ENCODE measurements around the gene MAP2K5. TPM values are rescaled to one million over a fixed set of nuclear protein-coding genes. Genes with fewer than 3 reads are reported as not detected.

The MAP2K5 gene
- polyA plus RNA-seq, 1 donor, result 16.7 TPM

Other genes with a start within 250 kb of the MAP2K5 start
- gene C15orf61, start 21.6 kb upstream of the MAP2K5 start, polyA plus RNA-seq (ENCODE audit: insufficient read length), result 7.7 TPM

All from forelimb muscle (tissue), 1 donor.